ENCODE results near the gene SDHD. TPM values are rescaled to one million over a fixed set of nuclear protein-coding genes. Genes with fewer than 3 reads are reported as not detected.
A peak's percentile ranks its signal among the peaks of the same experiment; 100 is the strongest.

The SDHD gene
- total and polyA plus RNA-seq, 9 of the 15 experiments (the other 6 are each of a cell fraction or from before 2014, with no cell fraction given), result 150 to 1,225 (median 215) TPM

DNA sequence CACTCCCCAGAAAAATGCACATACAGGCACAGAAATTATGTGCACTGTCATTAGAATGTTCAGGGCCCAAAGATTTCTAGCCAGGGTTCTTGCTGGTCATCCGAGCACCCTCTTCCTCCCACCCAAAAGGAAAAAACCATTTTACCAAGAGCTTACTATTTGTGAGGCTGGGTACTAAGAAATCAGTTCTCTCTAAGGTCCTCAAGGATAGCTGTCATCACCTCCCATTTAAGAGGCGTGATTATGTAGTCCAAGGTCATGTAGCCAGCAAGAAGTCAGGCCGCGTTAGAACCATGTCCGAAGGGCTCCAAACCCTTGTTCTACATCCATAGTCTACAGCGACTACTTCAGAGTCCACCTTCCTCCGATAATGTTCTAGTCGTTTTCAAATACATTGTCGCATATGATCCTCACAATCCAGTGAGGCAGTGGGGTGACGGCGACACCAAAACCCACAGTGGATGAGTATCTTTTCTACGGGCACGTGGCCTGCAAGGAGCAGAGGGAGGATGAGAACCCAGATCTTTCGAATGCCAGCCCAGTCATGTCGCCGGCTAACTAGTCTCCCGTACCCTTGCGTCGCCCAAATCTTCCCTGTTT is 751 bp upstream of the SDHD start (continued):
- TF ChIP-seq FIP1L1 (IDR thresholded peaks at IDR 0.05; ENCODE audit: low read depth, low read length, poor library complexity, severe bottlenecking) (no peak), ZKSCAN3 (CRISPR knock-in tag; IDR thresholded peaks at IDR 0.05) (no peak), CBFA2T2 (conservative IDR thresholded peaks at IDR 0.05) (no peak), NBN (IDR thresholded peaks at IDR 0.05; ENCODE audit: low read depth) (0 out of 2 replicates have a peak, but pooled peaks have one; percentile 5), YY1 (IDR thresholded peaks at IDR 0.05; ENCODE audit: borderline replicate concordance in 1 of 3, control insufficient read depth in 1 of 3, extremely low read depth in 1 of 3, insufficient read depth in 3 of 3, insufficient read length in 1 of 3, insufficient replicate concordance in 2 of 3, low read depth in 1 of 3, low read length in 2 of 3) (no peak), TARDBP (IDR thresholded peaks at IDR 0.05) (peak; percentile 55; the same call in 1 of the 2 replicates), SIN3B (IDR thresholded peaks at IDR 0.05; ENCODE audit: low read depth) (no peak), ETV1 (tag; conservative IDR thresholded peaks at IDR 0.05; ENCODE audit: low read depth) (no peak), CHD4 (IDR thresholded peaks at IDR 0.05; ENCODE audit: insufficient read depth, insufficient replicate concordance, low read depth, low read length, poor library complexity, severe bottlenecking) (no peak), ZNF780A (CRISPR knock-in tag; IDR thresholded peaks at IDR 0.05) (no peak), ZNF444 (CRISPR knock-in tag; IDR thresholded peaks at IDR 0.05) (no peak), RBFOX2 (IDR thresholded peaks at IDR 0.05; ENCODE audit: low read depth, low read length) (no peak), TCFL5 (CRISPR knock-in tag; conservative IDR thresholded peaks at IDR 0.05) (no peak), DIDO1 (tag; IDR thresholded peaks at IDR 0.05; ENCODE audit: low read depth) (no peak)
- TF ChIP-seq, protein P1, sequence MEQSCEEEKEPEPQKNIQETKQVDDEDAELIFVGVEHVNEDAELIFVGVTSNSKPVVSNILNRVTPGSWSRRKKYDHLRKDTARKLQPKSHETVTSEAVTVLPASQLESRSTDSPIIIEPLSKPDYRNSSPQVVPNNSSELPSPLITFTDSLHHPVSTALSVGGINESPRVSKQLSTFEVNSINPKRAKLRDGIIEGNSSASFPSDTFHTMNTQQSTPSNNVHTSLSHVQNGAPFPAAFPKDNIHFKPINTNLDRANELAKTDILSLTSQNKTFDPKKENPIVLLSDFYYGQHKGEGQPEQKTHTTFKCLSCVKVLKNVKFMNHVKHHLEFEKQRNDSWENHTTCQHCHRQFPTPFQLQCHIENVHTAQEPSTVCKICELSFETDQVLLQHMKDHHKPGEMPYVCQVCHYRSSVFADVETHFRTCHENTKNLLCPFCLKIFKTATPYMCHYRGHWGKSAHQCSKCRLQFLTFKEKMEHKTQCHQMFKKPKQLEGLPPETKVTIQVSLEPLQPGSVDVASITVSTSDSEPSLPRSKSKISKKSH (CRISPR knock-in tag; IDR thresholded peaks at IDR 0.05), result no peak
- TF ChIP-seq, protein P2, sequence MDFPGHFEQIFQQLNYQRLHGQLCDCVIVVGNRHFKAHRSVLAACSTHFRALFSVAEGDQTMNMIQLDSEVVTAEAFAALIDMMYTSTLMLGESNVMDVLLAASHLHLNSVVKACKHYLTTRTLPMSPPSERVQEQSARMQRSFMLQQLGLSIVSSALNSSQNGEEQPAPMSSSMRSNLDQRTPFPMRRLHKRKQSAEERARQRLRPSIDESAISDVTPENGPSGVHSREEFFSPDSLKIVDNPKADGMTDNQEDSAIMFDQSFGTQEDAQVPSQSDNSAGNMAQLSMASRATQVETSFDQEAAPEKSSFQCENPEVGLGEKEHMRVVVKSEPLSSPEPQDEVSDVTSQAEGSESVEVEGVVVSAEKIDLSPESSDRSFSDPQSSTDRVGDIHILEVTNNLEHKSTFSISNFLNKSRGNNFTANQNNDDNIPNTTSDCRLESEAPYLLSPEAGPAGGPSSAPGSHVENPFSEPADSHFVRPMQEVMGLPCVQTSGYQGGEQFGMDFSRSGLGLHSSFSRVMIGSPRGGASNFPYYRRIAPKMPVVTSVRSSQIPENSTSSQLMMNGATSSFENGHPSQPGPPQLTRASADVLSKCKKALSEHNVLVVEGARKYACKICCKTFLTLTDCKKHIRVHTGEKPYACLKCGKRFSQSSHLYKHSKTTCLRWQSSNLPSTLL (IDR thresholded peaks at IDR 0.05), result peak; percentile 91
- TF ChIP-seq, protein P3, sequence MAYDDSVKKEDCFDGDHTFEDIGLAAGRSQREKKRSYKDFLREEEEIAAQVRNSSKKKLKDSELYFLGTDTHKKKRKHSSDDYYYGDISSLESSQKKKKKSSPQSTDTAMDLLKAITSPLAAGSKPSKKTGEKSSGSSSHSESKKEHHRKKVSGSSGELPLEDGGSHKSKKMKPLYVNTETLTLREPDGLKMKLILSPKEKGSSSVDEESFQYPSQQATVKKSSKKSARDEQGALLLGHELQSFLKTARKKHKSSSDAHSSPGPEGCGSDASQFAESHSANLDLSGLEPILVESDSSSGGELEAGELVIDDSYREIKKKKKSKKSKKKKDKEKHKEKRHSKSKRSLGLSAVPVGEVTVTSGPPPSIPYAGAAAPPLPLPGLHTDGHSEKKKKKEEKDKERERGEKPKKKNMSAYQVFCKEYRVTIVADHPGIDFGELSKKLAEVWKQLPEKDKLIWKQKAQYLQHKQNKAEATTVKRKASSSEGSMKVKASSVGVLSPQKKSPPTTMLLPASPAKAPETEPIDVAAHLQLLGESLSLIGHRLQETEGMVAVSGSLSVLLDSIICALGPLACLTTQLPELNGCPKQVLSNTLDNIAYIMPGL (CRISPR knock-in tag; IDR thresholded peaks at IDR 0.05), result no peak
- TF ChIP-seq, protein P4, sequence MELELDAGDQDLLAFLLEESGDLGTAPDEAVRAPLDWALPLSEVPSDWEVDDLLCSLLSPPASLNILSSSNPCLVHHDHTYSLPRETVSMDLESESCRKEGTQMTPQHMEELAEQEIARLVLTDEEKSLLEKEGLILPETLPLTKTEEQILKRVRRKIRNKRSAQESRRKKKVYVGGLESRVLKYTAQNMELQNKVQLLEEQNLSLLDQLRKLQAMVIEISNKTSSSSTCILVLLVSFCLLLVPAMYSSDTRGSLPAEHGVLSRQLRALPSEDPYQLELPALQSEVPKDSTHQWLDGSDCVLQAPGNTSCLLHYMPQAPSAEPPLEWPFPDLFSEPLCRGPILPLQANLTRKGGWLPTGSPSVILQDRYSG (tag; conservative IDR thresholded peaks at IDR 0.05; ENCODE audit: low read depth), result no peak
- TF ChIP-seq, protein P5, sequence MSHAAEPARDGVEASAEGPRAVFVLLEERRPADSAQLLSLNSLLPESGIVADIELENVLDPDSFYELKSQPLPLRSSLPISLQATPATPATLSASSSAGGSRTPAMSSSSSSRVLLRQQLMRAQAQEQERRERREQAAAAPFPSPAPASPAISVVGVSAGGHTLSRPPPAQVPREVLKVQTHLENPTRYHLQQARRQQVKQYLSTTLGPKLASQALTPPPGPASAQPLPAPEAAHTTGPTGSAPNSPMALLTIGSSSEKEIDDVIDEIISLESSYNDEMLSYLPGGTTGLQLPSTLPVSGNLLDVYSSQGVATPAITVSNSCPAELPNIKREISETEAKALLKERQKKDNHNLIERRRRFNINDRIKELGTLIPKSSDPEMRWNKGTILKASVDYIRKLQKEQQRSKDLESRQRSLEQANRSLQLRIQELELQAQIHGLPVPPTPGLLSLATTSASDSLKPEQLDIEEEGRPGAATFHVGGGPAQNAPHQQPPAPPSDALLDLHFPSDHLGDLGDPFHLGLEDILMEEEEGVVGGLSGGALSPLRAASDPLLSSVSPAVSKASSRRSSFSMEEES (CRISPR knock-in tag; IDR thresholded peaks at IDR 0.05), result no peak

Data from K562 (cell line).